Subcutaneous abdominal adipose tissue (tissue), 5 donors: ENCODE data around the gene SMCP.

ENCODE experiments used
- H3K27ac ChIP-seq: one replicate; pipeline ENCODE4 v1.7.0; 2013; ENCODE audit warnings: low read depth, mild to moderate bottlenecking, inconsistent platforms, low read length, moderate library complexity
- H3K27me3 ChIP-seq, 5 donors: one replicate each; pipeline ENCODE4 v1.7.0; 2013; ENCODE audit warnings: low read length in 5 of 5, inconsistent platforms in 1 of 5; ENCODE audit not compliant: control insufficient read depth in 5 of 5, insufficient read depth in 4 of 5
- H3K36me3 ChIP-seq, 5 donors: one replicate each; pipeline ENCODE4 v1.7.0; 2013; ENCODE audit warnings: low read length in 5 of 5; ENCODE audit not compliant: control insufficient read depth in 5 of 5, insufficient read depth in 5 of 5
- H3K4me1 ChIP-seq, 5 donors: one replicate each; pipeline ENCODE4 v1.7.0; 2013; ENCODE audit warnings: low read length in 5 of 5, mild to moderate bottlenecking in 3 of 5, moderate library complexity in 1 of 5; ENCODE audit not compliant: control insufficient read depth in 5 of 5, insufficient read depth in 5 of 5
- H3K4me3 ChIP-seq, 5 donors: one replicate each; pipeline ENCODE4 v1.7.0; 2013; ENCODE audit warnings: low read length in 5 of 5, low read depth in 1 of 5
- H3K9ac ChIP-seq, 5 donors: one replicate each; pipeline ENCODE4 v1.7.0; 2013; ENCODE audit warnings: low read length in 5 of 5, mild to moderate bottlenecking in 4 of 5, moderate library complexity in 3 of 5
- H3K9me3 ChIP-seq, 5 donors: one replicate each; pipeline ENCODE4 v1.7.0; 2013; ENCODE audit warnings: low read length in 5 of 5; ENCODE audit not compliant: control insufficient read depth in 5 of 5
- donor health status: healthy.
- donor health status: healthy.
- donor health status: healthy.
- donor health status: healthy.
- donor health status: healthy.

The SMCP gene

DNA sequence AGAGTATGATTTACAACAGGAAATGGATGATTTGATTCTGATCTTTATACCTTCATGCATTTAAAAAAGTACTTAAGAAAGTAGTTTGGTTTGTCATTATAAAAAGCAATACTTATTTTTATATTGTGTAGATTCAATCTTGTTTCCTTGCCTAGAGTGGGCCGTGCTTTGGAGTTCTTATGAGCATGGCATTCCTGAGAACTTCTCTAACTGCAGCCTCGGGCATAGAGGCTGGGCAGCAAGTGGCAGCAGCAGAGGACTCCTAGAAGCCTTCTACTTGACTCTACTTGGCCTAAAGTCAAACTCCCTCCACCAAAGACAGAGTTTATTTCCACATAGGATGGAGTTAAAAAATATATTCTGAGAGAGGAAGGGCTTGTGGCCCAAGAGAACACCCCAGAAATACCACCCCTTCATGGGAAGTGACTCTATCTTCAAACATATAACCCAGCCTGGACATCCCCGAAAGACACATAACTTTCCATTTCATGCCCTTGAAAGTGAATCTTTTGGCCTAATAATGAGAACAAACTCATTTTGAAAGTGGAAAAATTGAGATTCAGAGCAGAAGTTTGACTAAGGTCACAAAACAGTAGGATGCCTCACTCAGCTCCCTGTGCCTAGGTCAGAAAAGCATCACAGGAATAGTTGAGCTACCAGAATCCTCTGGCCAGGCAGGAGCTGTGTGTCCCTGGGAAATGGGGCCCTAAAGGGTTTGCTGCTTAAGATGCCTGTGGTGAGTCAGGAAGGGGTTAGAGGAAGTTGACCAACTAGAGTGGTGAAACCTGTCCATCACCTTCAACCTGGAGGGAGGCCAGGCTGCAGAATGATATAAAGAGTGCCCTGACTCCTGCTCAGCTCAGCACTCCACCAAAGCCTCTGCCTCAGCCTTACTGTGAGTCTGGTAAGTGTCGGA lies 29.8 kb downstream of the SMCP start, which contains the start of gene IVL:
Gene IVL, plus strand, starts transcription at position 861 of the 916 bp plus-strand sequence. CDS start 1,252 bp downstream, outside the sequence.
- Histone ChIP-seq H3K27ac (no peak within 1 kb of the TSS), H3K36me3 (no peaks in the 10 kb centered on the region), H3K4me3 (no peak within 1 kb of the TSS), H3K9ac (no peak within 1 kb of the TSS), H3K27me3 (peaks cover 0 to 17% (median 13%) of the 10 kb centered on the region in 5 donors), H3K9me3 (peaks cover 0 to 14% (median 10%) of the 10 kb centered on the region in 5 donors), H3K4me1 (no peaks in the 10 kb centered on the region)

DNA sequence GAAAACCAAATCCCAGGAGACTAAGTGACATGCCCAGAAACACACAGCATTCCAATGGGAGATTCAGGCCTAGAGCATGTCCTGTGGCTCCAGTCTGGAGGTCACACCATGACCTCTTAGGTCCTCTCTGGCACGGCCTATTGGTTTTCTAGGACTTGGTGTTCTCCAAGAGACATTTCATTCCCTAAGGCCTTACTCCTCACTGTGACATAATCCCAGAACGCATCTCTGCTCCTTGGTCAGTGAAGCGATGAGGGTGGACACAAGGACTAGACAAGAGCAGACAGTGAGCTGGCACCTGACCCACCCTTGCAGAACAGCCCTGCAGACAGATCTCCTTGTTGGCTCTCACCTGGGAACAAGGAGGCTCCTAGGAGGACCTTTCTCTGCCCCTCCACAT lies 31.1 kb downstream of the SMCP start:
- H3K36me3 ChIP-seq, result no peaks in the 10 kb centered on the region
- H3K27ac ChIP-seq, result no peak overlapping the region
- no peaks in the 10 kb centered on the region for H3K4me1 ChIP-seq
- H3K9me3 ChIP-seq, result peaks cover 0 to 14% (median 10%) of the 10 kb centered on the region in 5 donors
- H3K4me3 ChIP-seq, result no peak overlapping the region
- H3K9ac ChIP-seq, result no peak overlapping the region
- peaks cover 0 to 17% (median 10%) of the 10 kb centered on the region in 5 donors for H3K27me3 ChIP-seq

DNA sequence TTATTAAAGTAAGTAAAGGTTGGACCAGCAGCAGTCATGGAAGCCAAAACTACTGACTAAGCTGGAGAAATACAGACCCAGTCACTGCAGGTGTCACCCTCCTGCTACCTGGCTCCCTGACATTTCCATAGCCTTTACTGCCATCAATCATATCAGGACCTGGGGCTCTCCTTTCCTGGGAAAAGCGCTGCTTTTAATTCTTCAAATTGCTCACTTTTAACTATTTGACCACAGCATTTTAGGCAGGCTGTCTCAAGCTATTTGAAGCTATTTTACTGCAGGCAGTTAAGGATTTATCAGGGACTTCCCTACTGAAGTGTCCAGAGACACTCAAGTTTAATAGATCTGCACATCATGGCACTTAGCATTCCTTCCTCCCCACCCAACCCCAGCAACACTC lies 34.3 kb downstream of the SMCP start:
- H3K4me3 ChIP-seq, result no peak overlapping the region
- no peaks in the 10 kb centered on the region for H3K4me1 ChIP-seq
- no peaks in the 10 kb centered on the region for H3K36me3 ChIP-seq
- H3K9ac ChIP-seq, result no peak overlapping the region
- no peak overlapping the region for H3K27ac ChIP-seq
- H3K9me3 ChIP-seq, result peaks cover 0 to 20% (median 8%) of the 10 kb centered on the region in 5 donors
- peaks cover 0 to 14% (median 9%) of the 10 kb centered on the region in 5 donors for H3K27me3 ChIP-seq

- peaks cover 0 to 20% (median 8%) of the 10 kb centered on the region in 5 donors for H3K9me3 ChIP-seq
- H3K36me3 ChIP-seq, result no peaks in the 10 kb centered on the region
- H3K4me1 ChIP-seq, result no peaks in the 10 kb centered on the region
- no peak overlapping the region for H3K27ac ChIP-seq
- no peak overlapping the region for H3K9ac ChIP-seq
- H3K4me3 ChIP-seq, result no peak overlapping the region
- peaks cover 0 to 14% (median 9%) of the 10 kb centered on the region in 5 donors for H3K27me3 ChIP-seq
Observed at GRCh38 chr1:152912900-152913299, 34.8 kb downstream of the SMCP start.

- Histone ChIP-seq H3K27ac (no peak overlapping the region), H3K4me3 (no peak overlapping the region), H3K27me3 (peaks cover 0 to 5% (median 0%) of the 10 kb centered on the region in 5 donors), H3K9me3 (peaks cover 0 to 5% (median 3%) of the 10 kb centered on the region in 5 donors), H3K9ac (no peak overlapping the region), H3K36me3 (no peaks in the 10 kb centered on the region), H3K4me1 (no peaks in the 10 kb centered on the region)
Observed at GRCh38 chr1:152917794-152918193, 39.7 kb downstream of the SMCP start.

GRCh38 chr1:152919071-152919470 lies 40.9 kb downstream of the SMCP start:
- H3K36me3 ChIP-seq, result no peaks in the 10 kb centered on the region
- no peaks in the 10 kb centered on the region for H3K4me1 ChIP-seq
- no peak overlapping the region for H3K9ac ChIP-seq
- H3K27me3 ChIP-seq, result peaks cover 0 to 5% (median 0%) of the 10 kb centered on the region in 5 donors
- no peak overlapping the region for H3K4me3 ChIP-seq
- H3K9me3 ChIP-seq, result peaks cover 0 to 5% (median 3%) of the 10 kb centered on the region in 5 donors
- no peak overlapping the region for H3K27ac ChIP-seq

GRCh38 chr1:152924191-152924590 lies 46.1 kb downstream of the SMCP start:
- H3K9ac ChIP-seq, result no peak overlapping the region
- no peaks in the 10 kb centered on the region for H3K36me3 ChIP-seq
- no peak overlapping the region for H3K27ac ChIP-seq
- H3K9me3 ChIP-seq, result peaks cover 0 to 2% (median 0%) of the 10 kb centered on the region in 5 donors
- no peaks in the 10 kb centered on the region for H3K4me1 ChIP-seq
- H3K27me3 ChIP-seq, result peaks cover 0 to 5% (median 0%) of the 10 kb centered on the region in 5 donors
- no peak overlapping the region for H3K4me3 ChIP-seq

GRCh38 chr1:152926091-152926490 lies 48.0 kb downstream of the SMCP start:
- no peak overlapping the region for H3K4me3 ChIP-seq
- H3K36me3 ChIP-seq, result no peaks in the 10 kb centered on the region
- H3K27me3 ChIP-seq, result peaks cover 0 to 5% (median 0%) of the 10 kb centered on the region in 5 donors
- H3K4me1 ChIP-seq, result no peaks in the 10 kb centered on the region
- H3K9me3 ChIP-seq, result peaks cover 0 to 2% (median 0%) of the 10 kb centered on the region in 5 donors
- no peak overlapping the region for H3K9ac ChIP-seq
- no peak overlapping the region for H3K27ac ChIP-seq

GRCh38 chr1:152928671-152929070 lies 50.5 kb downstream of the SMCP start:
- no peak overlapping the region for H3K9ac ChIP-seq
- H3K27me3 ChIP-seq, result peaks cover 0 to 3% (median 0%) of the 10 kb centered on the region in 5 donors
- H3K4me1 ChIP-seq, result no peaks in the 10 kb centered on the region
- no peaks in the 10 kb centered on the region for H3K36me3 ChIP-seq
- H3K9me3 ChIP-seq, result no peaks in the 10 kb centered on the region
- H3K4me3 ChIP-seq, result no peak overlapping the region
- no peak overlapping the region for H3K27ac ChIP-seq

GRCh38 chr1:152932170-152932811 lies 54.2 kb downstream of the SMCP start:
- Histone ChIP-seq H3K4me1 (no peaks in the 10 kb centered on the region), H3K27ac (no peak overlapping the region), H3K27me3 (peaks cover 0 to 4% (median 0%) of the 10 kb centered on the region in 5 donors), H3K9ac (no peak overlapping the region), H3K4me3 (no peak overlapping the region), H3K36me3 (no peaks in the 10 kb centered on the region), H3K9me3 (peaks cover 0 to 2% (median 0%) of the 10 kb centered on the region in 5 donors)
